ENCODE data around the gene SCRN2.

SCRN2 gene

GRCh38 chr17:47815106-47815918 lies 25.8 kb downstream of the SCRN2 start:
- peaks cover 92% of the 10 kb centered on the region for H3K36me3 ChIP-seq
- no peak overlapping the region for H3K4me3 ChIP-seq
- H3K27me3 ChIP-seq: no peaks in the 10 kb centered on the region
- peaks cover 4% of the 10 kb centered on the region for H3K4me1 ChIP-seq
- no peak for TF ChIP-seq Cebpa-rat (IDR thresholded peaks at IDR 0.05)
- H3K9me3 ChIP-seq: no peaks in the 10 kb centered on the region
- H3K9ac ChIP-seq: no peak overlapping the region
- no peak overlapping the region for H3K4me2 ChIP-seq
- no peak overlapping the region for H3K27ac ChIP-seq
- H4K20me1 ChIP-seq: peaks cover 13% of the 10 kb centered on the region; the same call in 1 of the 2 replicates

- no peaks in the 10 kb centered on the region for H3K9me3 ChIP-seq
- peaks cover 99% of the 10 kb centered on the region for H3K36me3 ChIP-seq
- H3K9ac ChIP-seq: no peak overlapping the region
- no peak overlapping the region for H3K4me3 ChIP-seq
- H3K27ac ChIP-seq: no peak overlapping the region
- H3K27me3 ChIP-seq: no peaks in the 10 kb centered on the region
- TF ChIP-seq Cebpa-rat (IDR thresholded peaks at IDR 0.05): no peak
- no peak overlapping the region for H3K4me2 ChIP-seq
- no peaks in the 10 kb centered on the region for H3K4me1 ChIP-seq
- peaks cover 14% of the 10 kb centered on the region; the same call in 1 of the 2 replicates for H4K20me1 ChIP-seq
Observed at GRCh38 chr17:47813512-47814031, 27.5 kb downstream of the SCRN2 start.

- Histone ChIP-seq H4K20me1 (peaks cover 14% of the 10 kb centered on the region; the same call in 1 of the 2 replicates), H3K27me3 (no peaks in the 10 kb centered on the region), H3K36me3 (peaks cover 99% of the 10 kb centered on the region), H3K4me3 (no peak overlapping the region), H3K9ac (no peak overlapping the region), H3K4me2 (no peak overlapping the region), H3K4me1 (no peaks in the 10 kb centered on the region), H3K27ac (no peak overlapping the region), H3K9me3 (no peaks in the 10 kb centered on the region)
- TF ChIP-seq Cebpa-rat (IDR thresholded peaks at IDR 0.05): no peak
Observed at GRCh38 chr17:47813077-47813476, 28.0 kb downstream of the SCRN2 start.

GRCh38 chr17:47812146-47812920 lies 28.7 kb downstream of the SCRN2 start:
- H3K27me3 ChIP-seq: no peaks in the 10 kb centered on the region
- H4K20me1 ChIP-seq: peaks cover 14% of the 10 kb centered on the region; the same call in 1 of the 2 replicates
- H3K36me3 ChIP-seq: peaks cover 99% of the 10 kb centered on the region

GRCh38 chr17:47811709-47812108 lies 29.4 kb downstream of the SCRN2 start:
- no peak overlapping the region for H3K27ac ChIP-seq
- no peak overlapping the region for H3K4me3 ChIP-seq
- peaks cover 14% of the 10 kb centered on the region; the same call in 1 of the 2 replicates for H4K20me1 ChIP-seq
- no peak for TF ChIP-seq Cebpa-rat (IDR thresholded peaks at IDR 0.05)
- H3K4me1 ChIP-seq: peaks cover 8% of the 10 kb centered on the region
- no peaks in the 10 kb centered on the region for H3K9me3 ChIP-seq
- no peak overlapping the region for H3K9ac ChIP-seq
- H3K27me3 ChIP-seq: no peaks in the 10 kb centered on the region
- H3K4me2 ChIP-seq: no peak overlapping the region
- peaks cover 99% of the 10 kb centered on the region for H3K36me3 ChIP-seq

More at GRCh38 chr17:47812146-47812920, 28.7 kb downstream of the SCRN2 start:
- Histone ChIP-seq H3K27ac (no peak overlapping the region), H3K9ac (no peak overlapping the region), H3K4me3 (no peak overlapping the region), H3K4me1 (peaks cover 2% of the 10 kb centered on the region; the same call in 1 of the 2 replicates), H3K4me2 (no peak overlapping the region), H3K9me3 (no peaks in the 10 kb centered on the region)
- TF ChIP-seq Cebpa-rat (IDR thresholded peaks at IDR 0.05): no peak

- H3K27me3 ChIP-seq: no peaks in the 10 kb centered on the region
- no peak overlapping the region for H3K4me3 ChIP-seq
- H3K9ac ChIP-seq: no peak overlapping the region
- no peak for TF ChIP-seq Cebpa-rat (IDR thresholded peaks at IDR 0.05)
- no peaks in the 10 kb centered on the region for H3K9me3 ChIP-seq
- H3K4me1 ChIP-seq: peaks cover 14% of the 10 kb centered on the region
- H3K4me2 ChIP-seq: no peak overlapping the region
- peaks cover 96% of the 10 kb centered on the region for H3K36me3 ChIP-seq
- no peak overlapping the region for H3K27ac ChIP-seq
- H4K20me1 ChIP-seq: peaks cover 14% of the 10 kb centered on the region; the same call in 1 of the 2 replicates
Observed at GRCh38 chr17:47810901-47811635, 30.0 kb downstream of the SCRN2 start.

- Histone ChIP-seq H3K9me3 (no peaks in the 10 kb centered on the region), H3K27me3 (no peaks in the 10 kb centered on the region), H3K4me3 (no peak overlapping the region), H3K4me1 (peaks cover 22% of the 10 kb centered on the region), H4K20me1 (peaks cover 14% of the 10 kb centered on the region; the same call in 1 of the 2 replicates), H3K36me3 (peaks cover 88% of the 10 kb centered on the region), H3K4me2 (no peak overlapping the region), H3K27ac (no peak overlapping the region), H3K9ac (no peak overlapping the region)
- no peak for TF ChIP-seq Cebpa-rat (IDR thresholded peaks at IDR 0.05)
Observed at GRCh38 chr17:47810200-47810821, 30.8 kb downstream of the SCRN2 start.

- no peak overlapping the region for H3K4me2 ChIP-seq
- peaks cover 75% of the 10 kb centered on the region for H3K36me3 ChIP-seq
- no peaks in the 10 kb centered on the region for H3K9me3 ChIP-seq
- H3K27me3 ChIP-seq: no peaks in the 10 kb centered on the region
- no peak for TF ChIP-seq Cebpa-rat (IDR thresholded peaks at IDR 0.05)
- peaks cover 35% of the 10 kb centered on the region for H3K4me1 ChIP-seq
- no peak overlapping the region for H3K27ac ChIP-seq
- no peak overlapping the region for H3K4me3 ChIP-seq
- peaks cover 14% of the 10 kb centered on the region; the same call in 1 of the 2 replicates for H4K20me1 ChIP-seq
- no peak overlapping the region for H3K9ac ChIP-seq
Observed at GRCh38 chr17:47808830-47809480, 32.1 kb downstream of the SCRN2 start.

Data from BLaER1 (cell line).